Small intestine (tissue), 7 donors: Measurements from ENCODE around the gene AFTPH. TPM values are rescaled to one million over a fixed set of nuclear protein-coding genes. Genes with fewer than 3 reads are reported as not detected.

Experiments
- DNase-seq, 2 donors: peaks; one replicate each; pipeline versions ENCODE4 v3.0.0 to v3.0.0-alpha.2; 2013
- FAIRE-seq: peaks from 2 replicates; lab custom pipeline; 2012; peaks lifted over from hg19 to GRCh38; lab: Jason Lieb, UNC
- H3K27ac ChIP-seq, 3 donors: one replicate each; pipeline ENCODE4 v1.5.1; 2013; ENCODE audit warnings: low read length in 2 of 3, mild to moderate bottlenecking in 2 of 3, control low read depth in 1 of 3, inconsistent platforms in 1 of 3, low read depth in 1 of 3, moderate library complexity in 1 of 3
- H3K27me3 ChIP-seq, 3 donors: one replicate each; pipeline ENCODE4 v1.6.1; 2013; ENCODE audit warnings: low read length in 3 of 3, inconsistent platforms in 1 of 3; ENCODE audit not compliant: control insufficient read depth in 3 of 3, insufficient read depth in 3 of 3
- H3K36me3 ChIP-seq, 3 donors: one replicate each; pipeline ENCODE4 v1.6.1; 2013; ENCODE audit warnings: low read length in 3 of 3, inconsistent platforms in 1 of 3, low read depth in 1 of 3, mild to moderate bottlenecking in 1 of 3, moderate library complexity in 1 of 3; ENCODE audit not compliant: control insufficient read depth in 3 of 3, insufficient read depth in 2 of 3
- H3K4me1 ChIP-seq, 3 donors: one replicate each; pipeline ENCODE4 v1.6.1; 2013; ENCODE audit warnings: low read length in 2 of 3, inconsistent platforms in 1 of 3, low read depth in 1 of 3, mild to moderate bottlenecking in 1 of 3, moderate library complexity in 1 of 3; ENCODE audit not compliant: control insufficient read depth in 3 of 3, insufficient read depth in 2 of 3
- H3K4me3 ChIP-seq, 3 donors: one replicate each; pipeline ENCODE4 v1.5.1; 2013; ENCODE audit warnings: low read length in 3 of 3, control low read depth in 1 of 3, inconsistent platforms in 1 of 3, low read depth in 1 of 3, mild to moderate bottlenecking in 1 of 3, moderate library complexity in 1 of 3
- H3K9me3 ChIP-seq, 2 donors: one replicate each; pipeline ENCODE4 v1.6.1; 2013; ENCODE audit warnings: low read depth in 1 of 2, low read length in 1 of 2; ENCODE audit not compliant: control insufficient read depth in 2 of 2, insufficient read depth in 1 of 2
- WGBS, 3 donors: extraction: QIAGEN DNeasy Blood & Tissue Kit; methylation state at CpG; one replicate each; pipeline ENCODE4 v1.1.7; 2013; 5-methylcytosine and 5-hydroxymethylcytosine counted together
- polyA plus RNA-seq, 4 donors: library from polyadenylated mRNA; stranded (reverse) in 3 of 4; unstranded in 1 of 4; fragments of 200-250 nt in 3 of 4; fragments of 120-200 nt in 1 of 4; gene quantifications; one replicate each; pipeline versions ENCODE4 v1.2.1 to v1.2.3, GENCODE V29; 2013
- donor health status: healthy with polysubstance abuse.
- donor health status: control.
- donor health status: control.
- donor health status: Bipolar disorder and iron deficiency.
- donor health status: healthy.

The AFTPH gene
- polyA plus RNA-seq, 4 donors: 27.2 to 51.0 (median 43.6) TPM

GRCh38 chr2:64504774-64505720 is 19.1 kb upstream of the AFTPH start:
- 86 to 88% (median 88%) methylated on average over 16 of the region's 16 CpGs for WGBS, 3 donors
- Histone ChIP-seq H3K27ac (no peak overlapping the region), H3K4me3 (no peak overlapping the region), H3K4me1 (no peaks in the 10 kb centered on the region), H3K27me3 (no peaks in the 10 kb centered on the region), H3K9me3 (no peaks in the 10 kb centered on the region), H3K36me3 (no peaks in the 10 kb centered on the region)
- FAIRE-seq (no peak), DNase-seq (no peak)

- DNase-seq: no peak
- FAIRE-seq: no peak
- H3K36me3 ChIP-seq: no peaks in the 10 kb centered on the region
- 75 to 94% (median 85%) methylated on average over 2 of the region's 2 CpGs for WGBS, 3 donors
- H3K4me3 ChIP-seq: no peak overlapping the region
- H3K4me1 ChIP-seq: no peaks in the 10 kb centered on the region
- H3K9me3 ChIP-seq: no peaks in the 10 kb centered on the region
- H3K27ac ChIP-seq: no peak overlapping the region
- no peaks in the 10 kb centered on the region for H3K27me3 ChIP-seq
Measured at GRCh38 chr2:64506686-64507085, 17.4 kb upstream of the AFTPH start.

GRCh38 chr2:64514008-64514407 is 10.1 kb upstream of the AFTPH start:
- FAIRE-seq (no peak), DNase-seq (no peak)
- 15 to 37% (median 17%) methylated on average over 1 of the region's 1 CpG for WGBS, 3 donors
- H3K4me1 ChIP-seq: no peaks in the 10 kb centered on the region
- H3K27ac ChIP-seq: no peak overlapping the region
- H3K9me3 ChIP-seq: no peaks in the 10 kb centered on the region
- no peak overlapping the region for H3K4me3 ChIP-seq
- no peaks in the 10 kb centered on the region for H3K36me3 ChIP-seq
- no peaks in the 10 kb centered on the region for H3K27me3 ChIP-seq

- no peaks in the 10 kb centered on the region for H3K27me3 ChIP-seq
- no peak for FAIRE-seq
- no peak overlapping the region for H3K4me3 ChIP-seq
- H3K27ac ChIP-seq: no peak overlapping the region
- no peak for DNase-seq
- WGBS, 3 donors: 66 to 80% (median 77%) methylated on average over 3 of the region's 3 CpGs
- no peaks in the 10 kb centered on the region for H3K36me3 ChIP-seq
- no peaks in the 10 kb centered on the region for H3K4me1 ChIP-seq
- no peaks in the 10 kb centered on the region for H3K9me3 ChIP-seq
Measured at GRCh38 chr2:64515086-64515485, 9.0 kb upstream of the AFTPH start.

- 78 to 90% (median 85%) methylated on average over 7 of the region's 7 CpGs for WGBS, 3 donors
- Histone ChIP-seq H3K4me3 (no peak overlapping the region), H3K4me1 (no peaks in the 10 kb centered on the region), H3K27me3 (no peaks in the 10 kb centered on the region), H3K27ac (no peak overlapping the region), H3K36me3 (no peaks in the 10 kb centered on the region), H3K9me3 (no peaks in the 10 kb centered on the region)
- FAIRE-seq (no peak), DNase-seq (no peak)
Measured at GRCh38 chr2:64516651-64517510, 7.2 kb upstream of the AFTPH start.

GRCh38 chr2:64517511-64517884 is 6.6 kb upstream of the AFTPH start:
- FAIRE-seq: no peak
- Histone ChIP-seq H3K27ac (no peak overlapping the region), H3K4me3 (no peak overlapping the region), H3K4me1 (no peaks in the 10 kb centered on the region), H3K27me3 (no peaks in the 10 kb centered on the region), H3K36me3 (no peaks in the 10 kb centered on the region), H3K9me3 (no peaks in the 10 kb centered on the region)
- no peak for DNase-seq

GRCh38 chr2:64522843-64523428 is 1.2 kb upstream of the AFTPH start:
- DNase-seq (peak; percentile 87 to 91), FAIRE-seq (no peak)
- H3K27ac ChIP-seq: peak overlapping the region in 1 of 3 donors; percentile 6
- H3K4me1 ChIP-seq: peaks cover 0 to 2% (median 0%) of the 10 kb centered on the region in 3 donors
- WGBS, 3 donors: 0 to 1% (median 0%) methylated on average over 16 of the region's 16 CpGs
- H3K4me3 ChIP-seq: peak overlapping the region in 2 of 3 donors; percentile 43 to 96
- H3K36me3 ChIP-seq: no peaks in the 10 kb centered on the region
- H3K27me3 ChIP-seq: no peaks in the 10 kb centered on the region
- no peaks in the 10 kb centered on the region for H3K9me3 ChIP-seq
